HG02970 (cell line): ENCODE results near the gene SAXO1.

Experiments used
- ATAC-seq: cut with Tn5 transposase; IDR thresholded peaks from one replicate; pipeline ENCODE4 v1.9.1; 2021; ENCODE audit warnings: mild to moderate bottlenecking, moderate library complexity, moderate number of reproducible peaks; ENCODE audit not compliant: unreplicated experiment, low FRiP score

Gene SAXO1

GRCh38 chr9:18921366-18922075, 111.5 kb downstream of the SAXO1 start:
- no peak for ATAC-seq

- ATAC-seq = no peak
Measured at GRCh38 chr9:18920141-18921084, 112.6 kb downstream of the SAXO1 start.

GRCh38 chr9:18911714-18912342, 121.2 kb downstream of the SAXO1 start:
- ATAC-seq = no peak

- no peak for ATAC-seq
Measured at GRCh38 chr9:18910916-18911315, 122.1 kb downstream of the SAXO1 start.

GRCh38 chr9:18910435-18910834, 122.6 kb downstream of the SAXO1 start:
- ATAC-seq = no peak

DNA sequence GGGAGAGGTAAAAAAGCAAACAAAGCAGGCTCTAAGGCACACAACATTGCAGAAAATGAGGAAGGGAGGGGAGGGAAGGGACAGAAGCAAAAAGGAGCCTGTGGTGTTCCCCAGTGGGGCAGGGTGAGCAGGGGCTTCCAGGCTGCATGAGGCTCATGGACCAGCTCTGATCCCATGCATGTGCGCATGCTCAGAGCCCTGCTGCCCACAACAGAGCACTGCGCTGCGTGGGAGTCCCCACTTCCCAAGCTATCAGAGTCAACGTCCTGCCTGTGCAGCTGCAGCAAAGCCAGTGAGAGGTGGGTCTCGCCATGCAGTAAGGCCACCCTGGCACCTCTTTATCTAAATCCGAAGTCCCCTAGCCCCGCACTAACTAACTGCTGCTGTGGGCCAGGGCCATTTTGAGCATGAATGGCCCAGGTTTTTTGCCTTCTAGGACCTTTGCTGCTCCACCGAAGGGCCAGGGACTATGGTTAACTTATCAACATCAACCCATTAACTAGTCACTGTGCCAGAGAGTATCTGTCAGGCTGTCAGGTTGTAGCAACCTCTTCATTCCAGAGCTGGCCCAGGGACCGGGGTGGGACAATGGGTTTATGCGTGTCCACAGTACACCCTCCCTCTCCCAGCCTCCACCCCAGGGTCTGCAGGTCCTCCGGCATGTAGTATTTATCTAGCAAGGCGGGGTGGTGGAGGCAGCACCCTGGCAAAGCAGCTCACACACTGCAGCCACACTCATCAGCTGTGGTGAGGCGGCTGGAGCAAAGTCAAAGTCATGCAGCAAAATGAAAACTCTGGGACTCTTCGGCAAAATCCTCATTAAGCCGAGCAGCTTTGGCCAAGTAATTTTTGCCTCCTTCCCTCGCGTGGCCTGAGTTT, 123.6 kb downstream of the SAXO1 start:
- ATAC-seq = no peak

GRCh38 chr9:18907927-18908625, 124.9 kb downstream of the SAXO1 start:
- no peak for ATAC-seq

- ATAC-seq = no peak
Measured at GRCh38 chr9:18906656-18907395, 126.2 kb downstream of the SAXO1 start.

- ATAC-seq = no peak
Measured at GRCh38 chr9:18905883-18906629, 127.0 kb downstream of the SAXO1 start.

DNA sequence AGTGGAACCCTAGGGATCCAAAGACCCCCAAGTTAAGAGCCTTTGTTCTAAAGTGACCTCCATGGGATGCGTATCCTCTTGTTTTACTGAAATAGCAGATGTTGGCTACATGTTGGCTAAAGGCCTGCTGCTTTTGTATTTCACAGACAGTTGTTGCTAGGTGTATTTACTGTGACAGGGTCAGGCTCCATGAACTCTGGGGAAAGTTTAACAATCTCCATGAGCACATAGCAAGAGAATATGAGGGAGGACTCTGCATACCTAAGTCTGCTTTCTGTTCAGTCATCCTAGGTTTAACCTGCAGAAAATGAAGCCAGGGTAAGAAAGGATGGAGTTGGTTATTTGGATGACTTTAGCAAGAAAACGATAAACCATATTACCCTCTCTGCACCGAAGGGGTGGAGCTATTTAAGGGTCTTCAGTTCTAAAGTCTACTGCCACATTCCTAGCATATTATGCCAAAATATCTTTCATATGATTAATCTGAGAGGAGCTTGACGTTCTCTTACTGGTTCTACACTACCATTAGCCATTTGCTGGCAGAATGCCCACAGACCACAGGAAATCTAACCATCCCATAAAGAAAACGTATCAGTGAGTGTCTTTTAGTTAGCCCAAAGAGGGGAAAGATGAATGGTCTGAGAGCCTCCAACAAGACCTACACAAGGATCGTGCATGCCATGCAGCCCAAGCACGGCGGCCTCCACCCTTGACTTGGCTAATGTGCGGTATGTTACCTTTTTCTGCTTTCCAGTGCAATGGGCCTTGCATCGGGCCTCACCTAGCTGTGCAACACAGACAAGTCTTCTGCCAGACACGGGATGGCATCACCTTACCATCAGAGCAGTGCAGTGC, 127.8 kb downstream of the SAXO1 start:
- no peak for ATAC-seq

DNA sequence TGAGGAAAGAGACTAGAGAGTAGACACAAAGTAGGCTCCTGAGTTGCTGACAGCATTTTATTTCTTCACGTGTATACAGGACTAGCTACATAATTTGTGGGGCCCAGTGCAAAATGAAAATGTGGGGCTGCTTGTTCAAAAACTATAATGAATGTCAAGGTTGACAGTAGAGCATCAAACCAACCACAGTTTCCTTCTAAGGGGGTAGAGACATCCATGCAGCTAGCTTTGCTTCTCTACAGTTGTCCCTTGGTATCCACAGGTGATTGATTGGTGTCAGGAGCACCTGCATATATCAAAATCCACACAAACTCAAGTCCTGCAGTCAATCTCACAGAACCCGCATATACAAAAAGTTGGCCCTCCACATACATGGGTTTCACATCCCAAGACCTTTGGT, 129.6 kb downstream of the SAXO1 start:
- no peak for ATAC-seq

DNA sequence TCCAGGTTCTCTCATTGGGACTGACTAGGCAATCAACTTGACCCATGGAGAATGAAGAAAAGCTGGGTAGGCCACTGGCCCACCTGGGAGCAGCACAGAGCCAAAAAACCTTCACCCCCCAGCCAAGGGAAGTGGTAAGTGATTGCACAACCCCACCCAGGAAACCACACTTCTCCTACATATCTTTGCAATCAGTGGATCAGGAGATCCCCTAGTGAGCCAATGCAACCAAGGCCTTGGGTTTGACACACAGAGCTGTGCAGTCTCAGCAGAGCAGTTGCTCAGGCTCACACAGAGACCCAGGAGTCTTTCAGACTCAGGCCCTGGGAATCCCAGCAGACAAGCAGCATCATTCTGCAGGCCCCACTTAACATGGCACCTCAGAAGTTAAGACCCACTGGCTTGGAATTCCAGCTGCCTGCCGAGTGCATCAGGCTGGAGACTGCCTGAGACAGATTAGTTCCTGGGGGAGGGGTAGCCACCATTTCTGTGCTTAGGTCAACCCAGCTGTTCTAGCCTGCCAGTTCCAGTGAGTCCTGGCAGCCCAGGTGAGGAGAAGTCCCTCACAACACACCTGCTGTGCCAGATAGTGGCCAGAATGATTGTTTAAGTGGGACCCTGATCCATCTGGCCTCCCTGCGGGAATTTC, 136.4 kb downstream of the SAXO1 start:
- no peak for ATAC-seq

DNA sequence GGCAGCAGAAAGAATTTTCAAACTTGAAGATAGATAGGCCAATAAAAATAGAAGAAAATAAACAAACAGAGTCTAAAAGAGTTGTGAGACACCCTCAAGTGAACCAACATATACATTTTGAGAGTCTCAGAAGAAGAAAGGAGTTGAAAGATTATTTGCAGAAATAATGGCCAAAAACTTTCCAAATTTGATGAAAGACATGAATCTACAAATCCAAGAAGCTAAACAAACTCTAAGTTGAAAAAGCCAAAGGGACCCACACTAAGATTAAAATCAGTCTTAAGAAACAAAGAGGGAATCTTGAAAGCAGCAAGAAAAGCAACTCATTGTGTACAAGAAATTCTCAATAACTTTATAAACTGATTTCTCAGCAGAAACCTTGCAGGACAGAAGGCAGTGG, 137.0 kb downstream of the SAXO1 start:
- no peak for ATAC-seq

- no peak for ATAC-seq
Measured at GRCh38 chr9:18893491-18893890, 139.5 kb downstream of the SAXO1 start.

GRCh38 chr9:18893046-18893445, 140.0 kb downstream of the SAXO1 start:
- no peak for ATAC-seq

- ATAC-seq = no peak
Measured at GRCh38 chr9:18891946-18892670, 140.9 kb downstream of the SAXO1 start.
